H1 (cell line): ENCODE data around the gene WBP1L. TPM values are rescaled to one million over a fixed set of nuclear protein-coding genes. Genes with fewer than 3 reads are reported as not detected.

Experiments used
- CBX5 ChIP-seq: fragments of 300-800, 300-1000 bp; sonication (generic); IDR thresholded peaks from 2 replicates; pipeline ENCODE4 v1.7.1; 2016; ENCODE audit warnings: antibody characterized with exemption, low read length, low read depth
- CBX8 ChIP-seq: fragments of 300-800, 300-1000 bp; sonication (generic); IDR thresholded peaks from 2 replicates; pipeline ENCODE4 v1.7.1; 2016; ENCODE audit warnings: low read depth, low read length, borderline replicate concordance
- CHD7 ChIP-seq: fragments of 300-600 bp; sonication (generic); IDR thresholded peaks from 2 replicates; pipeline ENCODE4 v1.7.1; 2012; ENCODE audit warnings: low read length, moderate library complexity, mild to moderate bottlenecking, inconsistent platforms; ENCODE audit not compliant: insufficient replicate concordance
- CTBP2 ChIP-seq: IDR thresholded peaks from 2 replicates; pipeline ENCODE4 v1.7.0; 2011; ENCODE audit warnings: borderline replicate concordance, mild to moderate bottlenecking, moderate library complexity, mixed read lengths, low read length; ENCODE audit not compliant: insufficient read depth, insufficient read length
- EGR1 ChIP-seq: IDR thresholded peaks from 2 replicates; pipeline ENCODE4 v1.6.1; 2011; ENCODE audit warnings: low read depth, low read length, borderline replicate concordance
- GABPA ChIP-seq: IDR thresholded peaks from 2 replicates; pipeline ENCODE4 v1.6.1; 2011; ENCODE audit warnings: mild to moderate bottlenecking, low read length, moderate library complexity, borderline replicate concordance; ENCODE audit not compliant: insufficient read depth
- HDAC2 ChIP-seq, 2 experiments: fragments of 300-600 bp in 1 of 2; sonication (generic) in 1 of 2; IDR thresholded peaks; 2 replicates each; pipeline ENCODE4 v1.6.1; 2011 to 2012; ENCODE audit warnings: low read depth in 2 of 2, low read length in 2 of 2, mild to moderate bottlenecking in 2 of 2, moderate library complexity in 2 of 2, borderline replicate concordance in 1 of 2, inconsistent platforms in 1 of 2
- PHF8 ChIP-seq: fragments of 200-600 bp; sonication (generic); conservative IDR thresholded peaks from 2 replicates; pipeline ENCODE4 v1.7.1; 2012; ENCODE audit warnings: low read depth, mild to moderate bottlenecking, inconsistent platforms, low read length, moderate library complexity
- RNF2 ChIP-seq: fragments of 200-900, 300-1000 bp; sonication (generic); IDR thresholded peaks from 2 replicates; pipeline ENCODE4 v1.7.1; 2016; ENCODE audit warnings: borderline replicate concordance, low read depth, mild to moderate bottlenecking, antibody characterized with exemption, low read length; ENCODE audit not compliant: poor library complexity, severe bottlenecking; ENCODE audit errors: missing control alignments
- SIX5 ChIP-seq: IDR thresholded peaks from 2 replicates; pipeline ENCODE4 v1.6.1; 2011; ENCODE audit warnings: mild to moderate bottlenecking, low read depth, low read length
- SRF ChIP-seq: IDR thresholded peaks from 2 replicates; pipeline ENCODE4 v1.6.1; 2011; ENCODE audit warnings: mild to moderate bottlenecking, low read depth, low read length, moderate library complexity
- polyA plus RNA-seq, 7 experiments: library from polyadenylated mRNA; depleted of rRNA in 3 of 7; stranded (reverse) in 5 of 7; unstranded in 2 of 7; fragments of >200 nt in 5 of 7; fragments of 200-250 nt in 2 of 7; gene quantifications; 1 replicate in 5 of 7; 2 replicates in 1 of 7; 4 replicates in 1 of 7; pipeline versions ENCODE4 v1.2.1 to v1.2.3, GENCODE V29; 2011 to 2013; ENCODE audit warnings: missing spikeins in 2 of 7, mixed read lengths in 2 of 7
- total RNA-seq: library from RNA; stranded (reverse); fragmentation: NEBNext Ultra II Directional; extraction: Animal tissue kit (Norgen Biotek cat#: 25700); gene quantifications from 2 replicates; pipeline ENCODE4 v1.2.1, GENCODE V29; 2021

WBP1L gene
- total and polyA plus RNA-seq, 2 of the 8 experiments (the other 6 are each of a cell fraction or from before 2014, with no cell fraction given): 26.6 to 29.9 TPM

- TF ChIP-seq CHD7 (no peak), CBX8 (no peak), CBX5 (no peak), PHF8 (no peak), EGR1 (no peak), HDAC2 (IDR thresholded peaks at IDR 0.05; ENCODE audit: borderline replicate concordance in 1 of 2, low read depth in 2 of 2, low read length in 2 of 2) (no peak), SRF (no peak), GABPA (no peak), CTBP2 (no peak), SIX5 (no peak), RNF2 (no peak)
Measured at GRCh38 chr10:102701796-102702195, 42.0 kb upstream of the WBP1L start (continued).
